CD4-positive, alpha-beta T cell (primary cell): ENCODE results near the gene ARPP21. TPM values are rescaled to one million over a fixed set of nuclear protein-coding genes. Genes with fewer than 3 reads are reported as not detected.

ENCODE experiments used
- ATAC-seq: fragments of 200-7000 bp; cut with Tn5 transposase; one replicate; pipeline ENCODE4 v1.10.0; 2022; ENCODE audit warnings: mild to moderate bottlenecking; ENCODE audit not compliant: poor library complexity
- CTCF ChIA-PET: fragments of 350-600 bp; sonication (Branson Sonifier 250); formaldehyde crosslinking; loops from one replicate; lab custom pipeline; 2021; ENCODE audit warnings: antibody characterized with exemption, inconsistent platforms; lab: Charles Lee
- POLR2A ChIA-PET: fragments of 350-600 bp; sonication (Branson Sonifier 250); formaldehyde crosslinking; loops from one replicate; lab custom pipeline; 2021; ENCODE audit warnings: antibody characterized with exemption, inconsistent platforms; lab: Charles Lee
- DNase-seq, 14 experiments: peaks; one replicate each; pipeline ENCODE4 v3.0.0-alpha.2; 2013 to 2020; ENCODE audit warnings: mixed read lengths in 2 of 14
- H3K27ac ChIP-seq, 2 donors: one replicate each; pipeline versions ENCODE4 v1.5.1 to v1.7.0; 2013; ENCODE audit warnings: low read length in 2 of 2, low read depth in 1 of 2, mild to moderate bottlenecking in 1 of 2
- H3K27me3 ChIP-seq, 2 experiments: 1 replicate in 1 of 2; 2 replicates in 1 of 2; pipeline versions ENCODE4 v1.6.1 to v1.7.0; 2013; ENCODE audit warnings: low read length in 2 of 2, control low read depth in 1 of 2, mild to moderate bottlenecking in 1 of 2, moderate library complexity in 1 of 2; ENCODE audit not compliant: insufficient read depth in 2 of 2, control insufficient read depth in 1 of 2
- H3K36me3 ChIP-seq: one replicate; pipeline ENCODE4 v1.6.1; 2013; ENCODE audit warnings: low read length, control low read depth; ENCODE audit not compliant: insufficient read depth
- H3K4me1 ChIP-seq: one replicate; pipeline ENCODE4 v1.6.1; 2013; ENCODE audit warnings: low read length, control low read depth; ENCODE audit not compliant: insufficient read depth
- H3K4me3 ChIP-seq: one replicate; pipeline ENCODE4 v1.5.1; 2013; ENCODE audit warnings: mild to moderate bottlenecking, low read length, moderate library complexity
- H3K9me3 ChIP-seq, 2 experiments: 1 replicate in 1 of 2; 2 replicates in 1 of 2; pipeline versions ENCODE4 v1.6.1 to v1.7.0; 2013; ENCODE audit warnings: low read length in 2 of 2, mild to moderate bottlenecking in 2 of 2, control low read depth in 1 of 2, moderate library complexity in 1 of 2; ENCODE audit not compliant: control insufficient read depth in 1 of 2, insufficient read depth in 1 of 2
- H3K27ac Mint-ChIP-seq: one replicate; pipeline ENCODE4 v1.8.0; 2020; ENCODE audit warnings: mixed read lengths
- H3K27me3 Mint-ChIP-seq: one replicate; pipeline ENCODE4 v1.8.0; 2021; ENCODE audit warnings: mixed read lengths
- H3K36me3 Mint-ChIP-seq: one replicate; pipeline ENCODE4 v1.8.0; 2021; ENCODE audit warnings: low read depth, mixed read lengths
- H3K4me1 Mint-ChIP-seq: one replicate; pipeline ENCODE4 v1.8.0; 2021; ENCODE audit warnings: low read depth, mixed read lengths
- H3K4me3 Mint-ChIP-seq: one replicate; pipeline ENCODE4 v1.8.0; 2020; ENCODE audit warnings: mild to moderate bottlenecking, mixed read lengths
- H3K9me3 Mint-ChIP-seq: one replicate; pipeline ENCODE4 v1.8.0; 2020; ENCODE audit warnings: mixed read lengths
- intact Hi-C, 2 experiments: fragments of 100-400 bp; cut with DNase I in 1 of 2; cut with micrococcal nuclease in 1 of 2; formaldehyde crosslinking; loops; one replicate each; pipeline versions ENCODE4 v1.15.1 to v1.9.0; 2023 to 2025; cut with DNase I, micrococcal nuclease
- total RNA-seq, 174 experiments: library from RNA in 2 of 174; stranded (reverse) in 2 of 174; gene quantifications; one replicate each; pipeline ENCODE4 v1.2.3 and lab custom pipeline; 2021 to 2026
- TF ChIP-seq, protein P1 (sequence below): fragments of 200-600 bp; IDR thresholded peaks from one replicate; pipeline ENCODE4 v1.8.0; 2022; ENCODE audit warnings: antibody characterized with exemption, mild to moderate bottlenecking

Gene ARPP21
- total RNA-seq, 2 experiments from 2014 or later: not detected

DNA sequence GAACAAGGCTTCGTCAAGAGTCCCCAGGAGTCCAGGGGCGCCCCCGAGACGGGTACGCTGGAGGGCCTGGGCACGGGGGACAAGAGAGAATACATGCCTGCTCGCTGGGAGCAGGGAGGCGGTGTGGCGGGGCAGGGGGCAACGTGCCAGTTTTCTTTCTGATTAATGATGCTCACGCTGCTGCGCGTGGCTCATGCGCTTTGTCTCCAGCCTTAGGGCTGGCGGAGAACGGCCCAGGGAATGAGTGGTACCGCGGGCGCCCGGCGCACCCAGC lies 408 bp upstream of the ARPP21 start:
- POLR2A ChIA-PET: no interaction called here
- Mint-ChIP-seq H3K4me1 (peaks cover 7% of the 10 kb centered on the region), H3K27me3 (peaks cover 50% of the 10 kb centered on the region), H3K27ac (no peak overlapping the region), H3K9me3 (no peaks in the 10 kb centered on the region), H3K4me3 (no peak overlapping the region), H3K36me3 (no peaks in the 10 kb centered on the region)
- DNase-seq (no peak), ATAC-seq (no peak)
- Histone ChIP-seq H3K4me1 (no peaks in the 10 kb centered on the region), H3K4me3 (no peak overlapping the region), H3K9me3 (peaks cover 0 to 19% of the 10 kb centered on the region in 2 experiments), H3K27ac (no peak overlapping the region), H3K36me3 (no peaks in the 10 kb centered on the region), H3K27me3 (peaks cover 6 to 21% of the 10 kb centered on the region in 2 experiments)
- intact Hi-C loops: no loop called here
- TF ChIP-seq, protein P1, sequence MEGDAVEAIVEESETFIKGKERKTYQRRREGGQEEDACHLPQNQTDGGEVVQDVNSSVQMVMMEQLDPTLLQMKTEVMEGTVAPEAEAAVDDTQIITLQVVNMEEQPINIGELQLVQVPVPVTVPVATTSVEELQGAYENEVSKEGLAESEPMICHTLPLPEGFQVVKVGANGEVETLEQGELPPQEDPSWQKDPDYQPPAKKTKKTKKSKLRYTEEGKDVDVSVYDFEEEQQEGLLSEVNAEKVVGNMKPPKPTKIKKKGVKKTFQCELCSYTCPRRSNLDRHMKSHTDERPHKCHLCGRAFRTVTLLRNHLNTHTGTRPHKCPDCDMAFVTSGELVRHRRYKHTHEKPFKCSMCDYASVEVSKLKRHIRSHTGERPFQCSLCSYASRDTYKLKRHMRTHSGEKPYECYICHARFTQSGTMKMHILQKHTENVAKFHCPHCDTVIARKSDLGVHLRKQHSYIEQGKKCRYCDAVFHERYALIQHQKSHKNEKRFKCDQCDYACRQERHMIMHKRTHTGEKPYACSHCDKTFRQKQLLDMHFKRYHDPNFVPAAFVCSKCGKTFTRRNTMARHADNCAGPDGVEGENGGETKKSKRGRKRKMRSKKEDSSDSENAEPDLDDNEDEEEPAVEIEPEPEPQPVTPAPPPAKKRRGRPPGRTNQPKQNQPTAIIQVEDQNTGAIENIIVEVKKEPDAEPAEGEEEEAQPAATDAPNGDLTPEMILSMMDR: no peak
- CTCF ChIA-PET: no interaction called here

GRCh38 chr3:35640190-35641165 lies 1.2 kb downstream of the ARPP21 start:
- peaks cover 0 to 16% of the 10 kb centered on the region in 2 experiments for H3K9me3 ChIP-seq

DNA sequence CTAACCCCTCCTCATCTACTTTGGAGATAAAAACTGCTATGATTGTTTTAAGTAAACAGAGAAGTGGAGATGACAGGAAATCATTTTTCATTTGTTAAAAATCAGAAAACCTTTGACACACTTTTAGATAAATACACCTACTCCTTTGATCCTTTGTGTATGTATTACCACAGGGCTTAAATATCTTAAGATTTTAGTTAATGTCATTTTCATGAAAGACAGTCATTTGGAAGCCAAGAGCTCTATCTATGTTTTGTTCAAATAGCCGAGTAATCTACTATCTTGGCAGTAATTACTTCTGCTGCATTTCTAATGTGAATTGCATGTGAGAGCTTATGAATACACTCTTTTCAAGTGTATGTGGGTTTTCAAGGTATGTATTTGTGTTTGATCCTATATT lies 2.0 kb downstream of the ARPP21 start:
- ChIA-PET CTCF (no interaction called here), POLR2A (no interaction called here)
- Histone ChIP-seq H3K4me1 (no peaks in the 10 kb centered on the region), H3K36me3 (no peaks in the 10 kb centered on the region), H3K27me3 (peaks cover 6 to 21% of the 10 kb centered on the region in 2 experiments), H3K9me3 (peaks cover 0 to 16% of the 10 kb centered on the region in 2 experiments), H3K4me3 (no peak overlapping the region), H3K27ac (no peak overlapping the region)
- intact Hi-C loops: no loop called here
- Mint-ChIP-seq H3K36me3 (no peaks in the 10 kb centered on the region), H3K9me3 (no peaks in the 10 kb centered on the region), H3K27ac (no peak overlapping the region), H3K4me3 (no peak overlapping the region), H3K27me3 (peaks cover 50% of the 10 kb centered on the region), H3K4me1 (peaks cover 7% of the 10 kb centered on the region)
- ATAC-seq: no peak
- DNase-seq: no peak
- TF ChIP-seq, protein P1: no peak

More at GRCh38 chr3:35640190-35641165, 1.2 kb downstream of the ARPP21 start:
- no peak overlapping the region for H3K4me3 ChIP-seq
- peaks cover 6 to 21% of the 10 kb centered on the region in 2 experiments for H3K27me3 ChIP-seq
- Mint-ChIP-seq H3K9me3 (no peaks in the 10 kb centered on the region), H3K27me3 (peaks cover 50% of the 10 kb centered on the region), H3K36me3 (no peaks in the 10 kb centered on the region), H3K27ac (no peak overlapping the region), H3K4me3 (peak overlapping the region; percentile 35), H3K4me1 (peaks cover 7% of the 10 kb centered on the region)
- CTCF ChIA-PET: no interaction called here
- POLR2A ChIA-PET: no interaction called here
- TF ChIP-seq, protein P1: no peak
- H3K27ac ChIP-seq: no peak overlapping the region
- no peak for ATAC-seq
- intact Hi-C loops: no loop called here
- H3K36me3 ChIP-seq: no peaks in the 10 kb centered on the region
- DNase-seq: no peak
- H3K4me1 ChIP-seq: no peaks in the 10 kb centered on the region
